Brain pericyte (primary cell): ENCODE measurements around the gene MIER2.
"Not testable (repeated sequence)": the region's sequence is repeated elsewhere in the genome, so short reads cannot be mapped to it uniquely, and the experiment has no call there.

Source experiments
- DNase-seq: peaks from one replicate; pipeline ENCODE4 v3.0.0-alpha.2; 2012; ENCODE audit warnings: low read depth, low spot score

The MIER2 gene

DNA sequence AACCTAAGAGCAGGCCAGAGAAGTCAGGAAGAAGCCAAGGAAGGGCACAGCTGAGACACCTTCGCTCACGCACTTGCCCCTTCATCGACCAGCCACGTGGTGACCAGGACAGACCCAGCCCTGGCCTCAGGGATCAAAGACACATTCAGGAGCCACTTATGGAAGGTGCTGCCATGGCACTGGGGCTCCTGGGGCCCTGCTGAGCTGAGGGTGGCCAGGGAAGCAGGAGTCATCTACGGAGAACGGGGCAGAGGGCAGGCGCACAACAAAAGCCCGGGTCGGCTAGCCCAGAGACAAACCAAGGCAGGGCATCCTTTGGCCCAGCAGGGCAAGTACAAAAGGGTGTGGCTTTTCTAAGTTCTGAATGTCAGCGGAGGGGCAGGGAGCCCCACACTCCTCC lies 55.7 kb downstream of the MIER2 start:
- no peak for DNase-seq

DNA sequence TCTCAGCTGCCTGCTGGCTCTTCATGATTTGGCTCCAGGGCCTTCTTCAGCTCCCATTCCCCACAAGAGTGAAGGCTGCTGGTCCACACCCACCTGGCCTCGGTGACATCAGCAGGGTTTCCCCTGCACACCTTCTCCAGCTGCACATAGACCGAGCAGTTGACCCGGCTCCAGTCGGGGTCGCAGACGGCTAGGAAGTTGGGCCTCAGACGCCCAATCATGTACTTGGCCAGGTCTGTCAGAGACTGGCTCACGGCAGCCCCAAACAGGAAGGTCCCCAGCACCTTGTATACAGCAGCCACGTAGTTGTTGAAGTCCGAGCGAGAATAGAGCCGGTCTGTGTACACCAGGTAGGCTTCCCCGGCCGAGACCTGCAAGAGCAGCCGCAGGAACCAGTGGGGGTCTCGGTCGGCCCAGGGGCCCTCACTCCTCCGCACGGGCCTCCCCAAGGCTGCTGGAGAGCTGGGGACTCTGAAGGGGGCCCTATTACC lies 57.2 kb downstream of the MIER2 start:
- DNase-seq = no peak

DNA sequence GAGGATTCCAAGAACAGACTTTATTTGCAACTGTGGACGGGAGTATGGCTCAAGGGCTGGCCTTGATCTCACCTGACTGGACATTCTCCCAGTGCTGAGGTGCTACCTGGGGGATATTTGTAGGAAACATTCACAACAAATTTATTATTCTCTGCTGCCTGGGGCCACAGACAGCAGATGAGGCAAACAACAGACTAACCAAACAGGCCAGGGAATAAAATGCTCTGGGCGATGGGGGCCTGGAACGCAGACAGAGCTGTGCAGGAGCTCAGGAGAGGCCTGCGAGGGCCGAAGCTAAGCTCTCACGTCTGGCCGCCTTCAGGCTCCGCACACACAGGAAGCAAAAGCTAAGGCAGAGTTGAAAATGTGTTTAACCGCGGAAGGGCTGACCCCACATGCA lies 61.2 kb downstream of the MIER2 start:
- DNase-seq = no peak

DNA sequence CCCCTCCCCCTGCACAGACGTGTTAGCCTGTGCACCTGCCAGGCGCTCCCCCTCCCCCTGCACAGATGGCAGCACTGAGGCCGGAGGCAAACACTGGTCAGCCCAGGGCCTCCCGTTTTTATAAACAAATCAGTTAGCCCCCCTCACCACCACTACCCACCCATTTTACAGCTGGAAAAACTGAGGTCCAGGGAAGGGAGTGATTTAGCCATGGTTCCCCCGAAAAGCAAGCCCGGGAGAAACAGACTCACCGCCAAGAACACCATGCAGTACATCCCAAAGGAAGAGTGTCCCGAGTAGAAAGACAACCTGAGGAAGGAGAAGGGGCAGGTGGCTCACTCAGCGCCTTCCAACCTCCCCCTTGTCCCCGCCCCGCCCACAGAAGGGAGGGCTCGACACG lies 62.1 kb downstream of the MIER2 start:
- DNase-seq = no peak

DNA sequence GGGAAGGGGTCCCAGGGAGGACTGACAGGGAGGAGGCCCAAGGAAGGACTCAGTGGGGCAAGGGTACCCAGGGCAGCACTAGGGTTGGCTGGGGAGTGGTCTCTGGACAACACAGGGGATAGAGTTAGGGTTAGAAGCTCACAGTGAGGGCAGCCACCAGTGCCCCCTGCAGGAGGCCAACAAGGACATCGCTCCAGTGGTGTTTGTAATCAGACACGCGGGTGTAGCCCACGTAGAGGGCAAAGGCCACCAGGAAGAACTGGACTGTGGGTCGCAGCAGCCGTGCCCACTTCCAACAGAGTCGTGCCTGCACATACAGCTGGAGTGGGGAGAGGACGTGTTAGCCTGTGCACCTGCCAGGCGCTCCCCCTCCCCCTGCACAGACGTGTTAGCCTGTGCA lies 62.6 kb downstream of the MIER2 start:
- DNase-seq = no peak

DNA sequence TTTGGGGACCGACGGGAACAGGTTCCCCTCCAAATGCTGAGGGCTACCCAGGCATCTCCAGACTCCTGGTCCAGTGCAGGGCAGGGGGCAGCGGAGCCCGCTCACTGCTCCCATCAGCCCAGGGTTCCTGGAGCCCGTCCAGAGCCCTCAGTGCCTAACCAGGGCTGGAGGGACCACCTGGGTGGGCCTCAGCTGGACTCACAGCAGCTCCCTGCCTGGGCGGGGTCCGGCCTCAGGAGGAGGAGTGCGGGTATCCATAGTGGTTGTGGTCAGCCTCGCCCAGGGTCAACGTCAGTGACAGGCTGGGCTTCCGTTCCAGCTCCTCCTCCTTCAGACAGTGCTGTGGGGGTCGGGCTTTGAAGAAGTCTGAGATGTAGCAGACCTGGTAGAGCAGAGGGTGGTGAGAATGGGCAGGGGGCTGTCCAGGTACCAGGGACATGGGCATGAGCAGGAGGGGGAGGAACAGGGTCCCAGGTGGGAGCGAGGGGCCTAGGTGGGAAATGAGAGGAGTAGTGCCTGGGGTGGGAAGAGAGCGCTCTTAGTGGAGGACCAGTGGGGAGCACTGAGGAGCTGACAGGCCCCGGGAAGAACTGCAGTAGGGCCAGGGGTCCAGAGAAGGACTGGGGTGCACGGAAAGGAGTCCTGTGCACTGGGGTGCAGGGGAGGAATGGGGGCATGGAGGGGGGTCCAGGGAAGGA lies 63.3 kb downstream of the MIER2 start:
- no peak for DNase-seq

DNA sequence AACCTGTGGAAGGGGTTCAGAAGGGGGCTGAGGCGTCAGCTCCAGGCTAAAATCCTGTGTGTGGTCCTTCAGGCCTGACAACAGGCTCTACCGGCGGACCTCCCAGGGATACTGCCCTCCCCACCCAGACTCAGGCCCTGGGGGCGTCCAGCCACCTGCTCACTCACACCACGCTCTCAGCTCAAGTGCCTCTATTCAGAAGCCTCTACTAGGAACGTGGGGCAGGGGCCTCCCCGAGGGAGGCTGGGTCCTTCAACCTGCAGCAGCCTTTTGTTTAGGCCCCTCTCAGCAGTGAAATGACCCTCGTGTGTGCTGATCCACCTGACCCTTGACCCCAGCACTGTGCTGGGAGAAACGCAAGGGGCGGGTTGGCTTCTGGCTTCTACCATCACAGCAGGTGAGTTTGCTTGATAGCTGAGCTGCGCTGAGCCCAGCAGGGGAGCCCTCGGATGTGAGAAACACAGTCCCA lies 64.0 kb downstream of the MIER2 start:
- no peak for DNase-seq

DNA sequence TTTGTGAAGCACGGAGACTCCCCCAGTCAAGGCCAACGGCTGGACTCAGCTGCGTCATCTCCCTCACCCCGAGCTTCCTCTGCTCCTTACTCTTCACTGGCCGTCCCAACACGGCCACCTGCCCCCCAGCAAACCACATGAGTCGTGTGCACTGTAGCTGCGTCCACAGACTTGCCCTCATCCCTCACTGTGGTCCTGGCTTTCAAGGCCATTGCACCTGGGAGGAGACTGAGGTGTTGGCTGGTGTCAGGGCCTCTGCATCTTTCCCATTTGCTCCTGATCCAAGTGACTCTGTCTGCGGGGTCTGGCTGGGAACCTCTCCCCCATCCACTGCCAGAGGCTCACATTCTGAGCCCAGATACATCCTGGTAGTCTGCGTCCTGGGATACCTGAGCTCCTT lies 64.9 kb downstream of the MIER2 start:
- no peak for DNase-seq

DNA sequence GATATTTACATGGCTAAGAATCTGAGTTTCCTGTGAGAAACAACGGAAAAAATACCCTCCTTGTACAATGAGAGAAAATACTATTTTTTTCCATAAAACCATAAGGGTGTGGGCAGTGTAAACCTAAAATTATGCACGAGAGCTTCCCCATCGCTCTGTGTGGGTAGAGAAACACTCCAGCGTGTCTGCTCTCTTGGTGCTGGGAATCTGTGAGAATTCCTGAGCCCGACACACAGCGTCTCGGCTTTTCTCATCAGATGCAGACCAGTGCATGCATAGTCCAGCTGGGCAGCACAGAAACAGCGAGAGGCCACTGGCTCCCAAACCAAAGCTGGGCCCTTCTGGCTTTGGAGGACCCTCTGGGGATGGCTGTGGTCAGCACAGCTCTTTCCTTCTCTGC lies 65.4 kb downstream of the MIER2 start:
- no peak for DNase-seq

DNA sequence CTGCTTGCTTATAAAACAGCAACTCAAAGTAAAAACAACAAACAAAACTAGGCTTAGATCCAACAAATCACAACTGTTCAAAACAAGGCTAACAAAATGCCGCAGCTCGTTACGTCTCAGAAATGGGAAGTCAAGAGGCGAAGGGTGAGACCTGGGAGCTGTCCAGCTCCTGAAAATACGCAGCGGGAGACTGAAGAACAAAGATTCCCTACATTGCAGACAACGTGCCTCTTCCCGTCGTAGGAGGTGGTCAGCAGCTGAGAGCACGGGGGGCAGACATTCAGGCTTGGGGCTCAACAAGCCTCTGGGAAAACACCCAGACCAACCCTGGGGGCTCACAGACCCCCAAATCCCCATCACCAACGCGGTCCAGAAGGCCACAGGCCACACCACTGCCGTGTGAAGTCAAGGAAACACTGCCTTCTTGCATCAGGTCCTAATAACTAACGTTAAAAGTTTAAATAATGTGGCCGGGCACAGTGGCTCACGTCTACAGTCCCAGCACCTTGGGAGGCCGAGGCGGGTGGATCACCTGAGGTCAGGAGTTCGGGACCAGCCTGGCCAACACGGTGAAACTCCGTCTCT lies 66.9 kb downstream of the MIER2 start:
- no peak for DNase-seq

DNA sequence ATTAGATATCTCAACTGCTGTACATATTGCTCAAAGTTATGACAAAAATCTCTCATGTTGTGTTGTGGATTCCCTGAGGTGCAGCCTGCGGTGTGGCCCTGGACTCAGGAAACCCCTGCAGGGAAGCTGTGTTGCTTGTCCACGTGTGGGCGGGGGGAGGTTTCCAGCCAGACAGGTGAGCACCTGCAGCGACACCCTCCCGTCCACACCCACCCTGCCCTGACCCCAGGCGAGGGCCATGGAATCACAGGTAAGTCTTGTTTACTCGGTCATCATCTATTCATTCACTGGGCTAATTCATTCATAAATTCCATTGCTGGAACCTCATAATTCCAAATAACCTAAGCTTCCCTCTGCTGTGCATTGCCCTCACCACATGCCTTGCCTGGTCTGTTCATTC lies 67.5 kb downstream of the MIER2 start:
- DNase-seq = no peak

DNA sequence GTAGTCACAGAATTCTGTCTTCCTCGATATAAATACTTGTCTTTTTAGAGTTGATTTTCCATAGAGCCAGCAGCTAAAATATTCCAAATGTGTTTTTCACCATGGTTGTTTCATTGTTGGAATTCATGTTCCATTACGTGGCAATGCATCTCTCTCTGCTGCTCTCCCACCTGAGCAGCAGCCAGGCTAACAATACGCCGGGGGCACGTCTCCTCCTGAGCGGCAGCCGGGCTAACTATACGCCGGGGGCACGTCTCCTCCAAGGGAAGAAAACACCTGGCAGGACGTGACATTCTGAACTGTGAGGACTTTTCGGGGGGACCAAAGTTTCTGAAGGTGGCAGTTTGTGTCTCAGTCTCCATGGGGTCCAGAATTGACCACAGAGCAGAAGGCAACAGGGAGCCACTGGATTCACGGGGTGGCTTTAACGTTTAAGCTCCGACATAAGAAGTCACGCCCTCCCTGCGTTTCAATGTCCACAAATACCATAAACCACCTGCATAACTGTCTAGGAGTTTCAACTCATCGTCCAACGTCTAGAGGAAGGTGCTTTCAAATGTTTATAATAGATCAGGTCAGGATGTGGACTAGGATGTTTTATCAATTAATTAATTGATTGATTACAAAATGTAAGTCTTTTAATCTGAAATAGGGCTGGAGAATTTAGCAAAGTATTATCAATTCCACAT lies 68.5 kb downstream of the MIER2 start:
- no peak for DNase-seq

DNA sequence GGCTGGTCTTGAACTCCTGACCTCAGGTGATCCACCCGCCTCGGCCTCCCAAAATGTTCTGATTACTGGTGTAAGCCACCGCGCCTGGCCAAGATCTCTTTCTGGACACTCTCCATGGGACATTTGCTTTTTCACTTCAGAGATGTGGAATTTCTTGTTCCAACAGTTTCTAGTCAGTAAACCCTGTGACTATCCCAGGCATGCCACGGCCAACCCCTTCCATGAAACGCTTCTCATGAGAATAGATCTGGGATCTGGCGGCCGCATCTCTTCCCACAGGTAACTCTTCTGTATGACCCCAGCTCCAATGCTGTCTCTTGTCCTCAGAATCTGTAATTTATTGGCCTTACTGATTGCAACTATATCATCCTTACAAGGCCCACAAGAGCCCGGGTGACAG lies 69.6 kb downstream of the MIER2 start:
- no peak for DNase-seq

DNA sequence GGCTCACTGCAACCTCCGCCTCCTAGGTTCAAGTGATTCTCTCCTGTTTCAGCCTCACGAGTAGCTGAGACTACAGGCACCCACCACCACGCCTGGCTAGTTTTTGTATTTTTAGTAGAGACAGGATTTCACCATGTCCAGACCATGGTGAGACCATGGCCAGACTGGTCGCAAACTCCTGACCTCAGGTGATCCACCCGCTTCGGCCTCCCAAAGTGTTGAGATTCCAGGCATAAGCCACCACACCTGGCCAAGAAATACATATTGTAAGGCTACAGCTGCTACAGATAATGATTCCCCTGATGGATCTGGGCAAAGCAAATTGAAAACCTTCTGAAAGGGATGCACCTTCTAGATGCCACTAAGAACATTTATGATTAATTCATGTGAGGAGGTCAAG lies 71.2 kb downstream of the MIER2 start:
- DNase-seq = no peak

DNA sequence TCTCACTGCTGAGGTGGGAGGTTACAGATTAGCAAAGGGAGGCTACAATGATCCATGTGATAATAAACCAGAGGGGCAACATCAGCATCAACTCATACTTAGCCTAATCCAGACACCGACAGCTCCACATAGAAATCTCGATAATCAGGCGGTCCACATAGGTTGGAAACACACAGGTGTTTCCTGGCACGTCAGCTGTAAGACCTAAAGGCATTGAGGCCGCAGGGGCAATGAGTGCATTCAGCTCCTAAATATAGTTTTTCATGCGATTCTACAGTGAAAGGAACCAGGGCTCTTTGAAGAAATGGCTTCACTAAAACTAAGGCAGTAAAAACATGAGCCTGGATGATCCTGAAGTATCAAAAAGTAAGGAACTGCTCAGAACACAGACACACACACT lies 72.7 kb downstream of the MIER2 start:
- no peak for DNase-seq

DNA sequence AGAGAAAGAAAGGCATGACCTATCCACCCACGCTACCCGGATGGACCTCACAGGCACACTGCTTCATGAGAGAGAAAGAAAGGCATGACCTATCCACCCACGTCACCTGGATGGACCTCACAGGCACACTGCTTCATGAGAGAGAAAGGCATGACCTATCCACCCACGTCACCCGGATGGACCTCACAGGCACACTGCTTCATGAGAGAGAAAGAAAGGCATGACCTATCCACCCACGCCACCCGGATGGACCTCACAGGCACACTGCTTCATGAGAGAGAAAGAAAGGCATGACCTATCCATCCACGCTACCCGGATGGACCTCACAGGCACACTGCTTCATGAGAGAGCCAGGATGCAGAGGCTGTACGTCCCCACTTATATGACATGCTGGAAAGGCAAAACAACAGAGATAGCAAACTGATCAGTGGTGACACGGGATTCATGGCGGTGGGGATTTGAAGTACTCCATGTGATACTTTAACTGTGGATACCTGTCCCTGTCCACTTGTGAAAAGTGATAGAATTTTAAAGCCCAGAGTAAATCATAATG lies 73.8 kb downstream of the MIER2 start:
- DNase-seq = not testable (repeated sequence)

DNA sequence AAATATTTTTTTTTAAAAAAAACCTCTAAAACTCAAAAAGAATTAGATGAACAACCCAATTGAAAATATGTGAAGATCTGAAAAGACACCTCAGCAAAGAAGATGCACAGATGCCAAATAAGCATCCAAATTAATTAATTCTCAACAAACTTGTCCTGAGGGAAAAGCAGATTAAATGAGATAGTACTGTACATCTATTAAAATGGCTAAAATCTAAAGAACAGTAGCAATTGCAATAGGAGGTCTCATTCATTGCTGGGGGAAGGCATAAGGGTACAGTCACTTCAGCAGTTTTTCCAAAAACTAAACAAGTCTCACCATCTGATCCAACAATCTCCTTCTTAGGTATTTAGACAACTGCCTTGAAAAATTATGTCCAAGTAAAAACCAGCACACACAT lies 75.4 kb downstream of the MIER2 start:
- DNase-seq = no peak

DNA sequence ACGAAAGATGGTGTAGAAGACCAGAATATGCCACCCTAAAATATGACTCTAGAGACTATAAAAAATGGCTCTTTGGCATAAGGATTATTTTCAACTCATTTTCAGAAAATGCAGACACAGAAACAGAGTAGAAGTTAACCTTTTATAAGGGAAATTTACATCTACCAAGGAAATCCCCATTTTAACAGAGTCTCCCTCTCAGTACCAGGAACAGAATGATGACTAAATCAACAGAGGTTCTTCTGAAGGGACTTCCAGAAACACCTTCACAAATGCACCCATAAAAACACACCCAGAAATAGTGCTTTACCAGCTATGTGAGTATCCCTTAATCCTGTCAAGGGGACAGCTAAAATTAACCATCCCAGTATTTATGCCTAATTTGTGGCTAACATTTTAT lies 82.5 kb downstream of the MIER2 start:
- DNase-seq = no peak

DNA sequence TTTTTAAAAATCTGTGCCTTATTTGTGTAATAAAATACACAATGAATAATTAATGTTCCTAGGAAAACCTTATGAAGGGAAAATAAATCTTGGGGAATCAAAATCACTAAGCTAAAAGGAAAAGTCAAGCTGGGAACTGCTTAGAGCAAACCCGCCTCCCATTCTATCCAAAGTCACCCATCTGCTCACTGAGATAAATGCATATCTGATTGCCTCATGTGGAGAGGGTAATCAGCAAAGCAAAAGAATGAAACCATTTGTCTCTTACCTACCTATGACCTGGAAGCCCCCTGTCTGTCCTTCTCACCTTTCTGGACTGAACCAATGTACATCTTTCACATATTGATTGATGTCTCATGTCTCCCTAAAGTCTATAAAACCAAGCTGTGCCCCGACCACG lies 87.8 kb downstream of the MIER2 start:
- not testable (repeated sequence) for DNase-seq
